ENCODE measurements around the gene SV2B.

DNA sequence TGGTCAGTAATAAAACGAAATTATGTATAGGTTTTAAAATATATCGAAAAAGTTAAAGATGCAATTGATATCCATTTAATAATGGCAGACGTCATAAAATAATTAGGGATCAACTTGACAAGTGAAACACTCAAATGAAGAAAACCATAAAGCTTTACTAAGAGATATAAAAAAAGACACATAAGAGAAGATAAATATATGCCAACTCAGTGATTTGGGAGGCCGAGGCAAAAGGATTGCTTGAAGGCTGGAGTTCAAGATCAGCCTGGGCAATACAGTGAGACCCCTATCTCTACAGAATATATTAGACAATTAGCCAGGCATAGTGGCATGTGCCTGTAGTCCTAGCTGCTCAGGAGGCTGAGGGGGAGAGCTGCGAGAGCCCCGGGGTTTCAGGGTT, 190.5 kb downstream of the SV2B start:
- TF ChIP-seq, protein P1, sequence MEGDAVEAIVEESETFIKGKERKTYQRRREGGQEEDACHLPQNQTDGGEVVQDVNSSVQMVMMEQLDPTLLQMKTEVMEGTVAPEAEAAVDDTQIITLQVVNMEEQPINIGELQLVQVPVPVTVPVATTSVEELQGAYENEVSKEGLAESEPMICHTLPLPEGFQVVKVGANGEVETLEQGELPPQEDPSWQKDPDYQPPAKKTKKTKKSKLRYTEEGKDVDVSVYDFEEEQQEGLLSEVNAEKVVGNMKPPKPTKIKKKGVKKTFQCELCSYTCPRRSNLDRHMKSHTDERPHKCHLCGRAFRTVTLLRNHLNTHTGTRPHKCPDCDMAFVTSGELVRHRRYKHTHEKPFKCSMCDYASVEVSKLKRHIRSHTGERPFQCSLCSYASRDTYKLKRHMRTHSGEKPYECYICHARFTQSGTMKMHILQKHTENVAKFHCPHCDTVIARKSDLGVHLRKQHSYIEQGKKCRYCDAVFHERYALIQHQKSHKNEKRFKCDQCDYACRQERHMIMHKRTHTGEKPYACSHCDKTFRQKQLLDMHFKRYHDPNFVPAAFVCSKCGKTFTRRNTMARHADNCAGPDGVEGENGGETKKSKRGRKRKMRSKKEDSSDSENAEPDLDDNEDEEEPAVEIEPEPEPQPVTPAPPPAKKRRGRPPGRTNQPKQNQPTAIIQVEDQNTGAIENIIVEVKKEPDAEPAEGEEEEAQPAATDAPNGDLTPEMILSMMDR (IDR thresholded peaks at IDR 0.05; ENCODE audit: insufficient read depth, low read length, poor library complexity, severe bottlenecking), result no peak
- no peak for TF ChIP-seq EZH2phosphoT487 (conservative IDR thresholded peaks at IDR 0.05; ENCODE audit: low read length)

All from SU-DHL-6 (cell line).